ENCODE results near the gene PCNX1. TPM values are rescaled to one million over a fixed set of nuclear protein-coding genes. Genes with fewer than 3 reads are reported as not detected.

The PCNX1 gene
- total RNA-seq, 1 experiment from 2014 or later: 48.0 TPM

- Histone ChIP-seq H2BK12ac (ENCODE audit: insufficient read length, low read depth, low read length) (no peak overlapping the region), H4K5ac (ENCODE audit: insufficient read length, low read depth, low read length) (no peak overlapping the region), H3K18ac (ENCODE audit: insufficient read length, low read depth, low read length) (no peak overlapping the region), H3K4ac (ENCODE audit: low read depth, low read length) (no peak overlapping the region), H3K4me1 (ENCODE audit: insufficient read depth, low read length) (no peaks in the 10 kb centered on the region), H3K9me3 (ENCODE audit: control insufficient read depth, low read depth, low read length) (no peaks in the 10 kb centered on the region), H2BK5ac (ENCODE audit: insufficient read length, low read length) (no peak overlapping the region), H2BK15ac (ENCODE audit: low read depth, low read length) (no peak overlapping the region), H3K23me2 (ENCODE audit: insufficient read length, low read depth, low read length, poor library complexity, severe bottlenecking) (no peaks in the 10 kb centered on the region), H3K27me3 (ENCODE audit: insufficient read depth, low read length) (no peaks in the 10 kb centered on the region), H2AFZ (ENCODE audit: low read length) (no peak overlapping the region), H2BK20ac (ENCODE audit: low read depth, low read length, poor library complexity, severe bottlenecking) (no peak overlapping the region), H2BK120ac (ENCODE audit: low read depth, low read length, poor library complexity, severe bottlenecking) (no peak overlapping the region), H3K14ac (ENCODE audit: insufficient read depth, low read length) (no peak overlapping the region), H4K20me1 (ENCODE audit: control insufficient read depth, insufficient read depth, insufficient read length) (no peaks in the 10 kb centered on the region), H4K8ac (replicated peaks; ENCODE audit: insufficient read length, low read depth, low read length) (no peak overlapping the region), H3K79me2 (ENCODE audit: insufficient read depth, low read length) (no peaks in the 10 kb centered on the region; the same call in 1 of the 2 replicates), H2AK5ac (ENCODE audit: insufficient read length, low read length) (no peak overlapping the region), H3T11ph (ENCODE audit: low read length) (no peak overlapping the region), H3K23ac (ENCODE audit: insufficient read length, low read depth, low read length) (no peak overlapping the region), H3K56ac (ENCODE audit: insufficient read length, low read depth, low read length) (no peak overlapping the region), H3K4me2 (ENCODE audit: insufficient read depth, insufficient read length, low read length) (no peak overlapping the region), H4K91ac (ENCODE audit: insufficient read length, low read depth, low read length) (no peak overlapping the region), H3K79me1 (ENCODE audit: insufficient read depth, low read depth, low read length, poor library complexity, severe bottlenecking) (peaks cover 2% of the 10 kb centered on the region), H3K27ac (ENCODE audit: insufficient read length, low read depth, low read length) (no peak overlapping the region), H3K9ac (ENCODE audit: extremely low read depth, insufficient read length, low read length) (no peak overlapping the region)
- H3K27me3 Mint-ChIP-seq (ENCODE audit: low read depth): no peaks in the 10 kb centered on the region
- no peaks in the 10 kb centered on the region for H3K9me3 Mint-ChIP-seq
- H3K4me3 Mint-ChIP-seq: no peak overlapping the region
- no peak for DNase-seq
- peaks cover 14 to 23% (median 14%) of the 10 kb centered on the region in 3 experiments for H3K36me3 Mint-ChIP-seq (ENCODE audit: insufficient read depth in 1 of 3, low read depth in 3 of 3)
- TF ChIP-seq CTCF (conservative IDR thresholded peaks at IDR 0.05): peak; percentile 68
- no peak overlapping the region for H3K27ac Mint-ChIP-seq
- no peaks in the 10 kb centered on the region for H3K4me1 Mint-ChIP-seq
- no CpG with 5 or more reads among the region's 5 CpGs for WGBS (ENCODE audit: extremely low coverage, insufficient read length, low lambda C conversion rate)
Measured at GRCh38 chr14:70955543-70956480, 48.6 kb downstream of the PCNX1 start.

Measured in H9 (cell line).